Ovary (tissue), 3 donors: ENCODE results near the gene NOTO.

Source experiments
- CTCF ChIP-seq, 3 donors: fragments of 450-650 bp in 2 of 3; fragments of 200-600 bp in 1 of 3; IDR thresholded peaks; one replicate each; pipeline versions ENCODE4 v1.5.1 to v1.8.0; 2016 to 2022; ENCODE audit warnings: antibody characterized with exemption in 3 of 3, mild to moderate bottlenecking in 1 of 3
- EP300 ChIP-seq: sonication (generic); formaldehyde crosslinking; IDR thresholded peaks from one replicate; pipeline ENCODE4 v1.6.1; 2017; ENCODE audit warnings: antibody characterized with exemption
- POLR2A ChIP-seq: fragments of 450-650 bp; IDR thresholded peaks from one replicate; pipeline ENCODE4 v1.6.1; 2017; ENCODE audit warnings: antibody characterized with exemption, mild to moderate bottlenecking, moderate library complexity
- donor health status: DM: no; HTN: no; CAD: no.

GRCh38 chr2:73215254-73215653, 12.9 kb downstream of the NOTO start:
- TF ChIP-seq CTCF (IDR thresholded peaks at IDR 0.05) (no peak), EP300 (no peak), POLR2A (no peak)
